Activated naive CD8-positive, alpha-beta T cell treated with anti-CD3 and anti-CD28 coated beads, Interleukin-2, amount 10 ng/mL, durations not matched to agents 7 days and 5 days (primary cell): ENCODE results near the gene GSTP1. TPM values are rescaled to one million over a fixed set of nuclear protein-coding genes. Genes with fewer than 3 reads are reported as not detected.
A peak's percentile ranks its signal among the peaks of the same experiment; 100 is the strongest.
"Not testable (repeated sequence)": the region's sequence is repeated elsewhere in the genome, so short reads cannot be mapped to it uniquely, and the experiment has no call there.

Source experiments
- ATAC-seq: fragments of 150-1000 bp; cut with Tn5 transposase; one replicate; pipeline ENCODE4 v1.10.0; 2021; ENCODE audit warnings: low read depth, moderate library complexity
- POLR2A ChIA-PET: fragments of 350-600 bp; sonication (Branson Sonifier 250); formaldehyde crosslinking; loops from one replicate; lab custom pipeline; 2021; ENCODE audit warnings: antibody characterized with exemption; lab: Charles Lee
- DNase-seq: peaks from one replicate; pipeline ENCODE4 v3.0.0; 2021
- H3K27ac Mint-ChIP-seq: one replicate; pipeline ENCODE4 v1.8.0; 2022; ENCODE audit warnings: mild to moderate bottlenecking, mixed read lengths
- H3K27me3 Mint-ChIP-seq: one replicate; pipeline ENCODE4 v1.8.0; 2022; ENCODE audit warnings: mild to moderate bottlenecking, moderate library complexity, mixed read lengths
- H3K36me3 Mint-ChIP-seq: one replicate; pipeline ENCODE4 v1.8.0; 2021; ENCODE audit warnings: mild to moderate bottlenecking, mixed read lengths
- H3K4me1 Mint-ChIP-seq: one replicate; pipeline ENCODE4 v1.8.0; 2021; ENCODE audit warnings: mixed read lengths
- H3K4me3 Mint-ChIP-seq: one replicate; pipeline ENCODE4 v1.8.0; 2022; ENCODE audit warnings: mild to moderate bottlenecking, moderate library complexity, mixed read lengths
- H3K9me3 Mint-ChIP-seq: one replicate; pipeline ENCODE4 v1.8.0; 2021; ENCODE audit warnings: mixed read lengths
- total RNA-seq, 2 experiments: library from RNA; stranded (reverse); gene quantifications; one replicate each; pipeline ENCODE4 v1.2.3, GENCODE V29; 2021

The GSTP1 gene
- total RNA-seq, 2 experiments from 2014 or later: 211 to 219 TPM

GRCh38 chr11:67616431-67617242, 33.0 kb downstream of the GSTP1 start:
- DNase-seq (no peak), ATAC-seq (no peak)
- peak overlapping the region; percentile 95 for H3K27ac Mint-ChIP-seq
- peaks cover 10% of the 10 kb centered on the region for H3K27me3 Mint-ChIP-seq
- no peaks in the 10 kb centered on the region for H3K9me3 Mint-ChIP-seq
- H3K4me1 Mint-ChIP-seq: peaks cover 17% of the 10 kb centered on the region
- peak overlapping the region; percentile 81 for H3K4me3 Mint-ChIP-seq
- peaks cover 2% of the 10 kb centered on the region for H3K36me3 Mint-ChIP-seq
- POLR2A ChIA-PET: interaction anchor here (1.0 to 4.7 kb wide), 3 partner anchors 9 to 13 kb away, joined by 3 to 41 read pairs (median 6); partner anchors contain the start of gene NUDT8

GRCh38 chr11:67617243-67617953, 33.8 kb downstream of the GSTP1 start:
- Mint-ChIP-seq H3K4me3 (peak overlapping the region; percentile 45), H3K27me3 (peaks cover 10% of the 10 kb centered on the region), H3K4me1 (peaks cover 17% of the 10 kb centered on the region), H3K27ac (peak overlapping the region; percentile 55), H3K9me3 (no peaks in the 10 kb centered on the region), H3K36me3 (peaks cover 2% of the 10 kb centered on the region)
- no peak for ATAC-seq
- POLR2A ChIA-PET: interaction anchor here (1.7 kb wide), 1 partner anchor 12 kb away, joined by 6 read pairs; the partner anchor contains the start of gene NUDT8
- DNase-seq: no peak

GRCh38 chr11:67618901-67619659, 35.5 kb downstream of the GSTP1 start:
- not testable (repeated sequence) for H3K36me3 Mint-ChIP-seq, H3K27ac Mint-ChIP-seq, H3K9me3 Mint-ChIP-seq, ATAC-seq, DNase-seq, H3K4me3 Mint-ChIP-seq
- POLR2A ChIA-PET: interaction anchor here (0.6 kb wide), 1 partner anchor 31 kb away, joined by 4 read pairs; the partner anchor contains the start of gene ACY3
- H3K27me3 Mint-ChIP-seq: peaks cover 10% of the 10 kb centered on the region
- H3K4me1 Mint-ChIP-seq: peaks cover 11% of the 10 kb centered on the region

GRCh38 chr11:67619683-67620618, 36.3 kb downstream of the GSTP1 start:
- H3K4me1 Mint-ChIP-seq, H3K27ac Mint-ChIP-seq: not testable (repeated sequence)
- POLR2A ChIA-PET: interaction anchor here (0.6 kb wide), 1 partner anchor 31 kb away, joined by 4 read pairs; the partner anchor contains the start of gene ACY3

GRCh38 chr11:67620621-67621020, 37.0 kb downstream of the GSTP1 start:
- DNase-seq, H3K9me3 Mint-ChIP-seq, POLR2A ChIA-PET, H3K27ac Mint-ChIP-seq, ATAC-seq, H3K36me3 Mint-ChIP-seq, H3K4me3 Mint-ChIP-seq: not testable (repeated sequence)
- H3K4me1 Mint-ChIP-seq: peaks cover 14% of the 10 kb centered on the region
- H3K27me3 Mint-ChIP-seq: peaks cover 10% of the 10 kb centered on the region

More at GRCh38 chr11:67619683-67620618, 36.3 kb downstream of the GSTP1 start:
- not testable (repeated sequence) for DNase-seq, H3K4me3 Mint-ChIP-seq, H3K36me3 Mint-ChIP-seq, ATAC-seq, H3K9me3 Mint-ChIP-seq
- peaks cover 10% of the 10 kb centered on the region for H3K27me3 Mint-ChIP-seq

- not testable (repeated sequence) for H3K4me3 Mint-ChIP-seq
These were observed 38.3 kb downstream of the GSTP1 start for GRCh38 chr11:67621928-67622327.

GRCh38 chr11:67622905-67623304, 39.3 kb downstream of the GSTP1 start:
- H3K9me3 Mint-ChIP-seq, POLR2A ChIA-PET, H3K27me3 Mint-ChIP-seq, DNase-seq, H3K4me3 Mint-ChIP-seq, ATAC-seq, H3K36me3 Mint-ChIP-seq, H3K27ac Mint-ChIP-seq: not testable (repeated sequence)
- H3K4me1 Mint-ChIP-seq: peaks cover 10% of the 10 kb centered on the region

More at GRCh38 chr11:67621928-67622327, 38.3 kb downstream of the GSTP1 start:
- H3K27ac Mint-ChIP-seq, ATAC-seq, H3K9me3 Mint-ChIP-seq, POLR2A ChIA-PET, H3K27me3 Mint-ChIP-seq, H3K36me3 Mint-ChIP-seq, DNase-seq: not testable (repeated sequence)
- peaks cover 14% of the 10 kb centered on the region for H3K4me1 Mint-ChIP-seq

- H3K9me3 Mint-ChIP-seq, H3K4me3 Mint-ChIP-seq, ATAC-seq, POLR2A ChIA-PET, H3K36me3 Mint-ChIP-seq, DNase-seq, H3K27ac Mint-ChIP-seq, H3K27me3 Mint-ChIP-seq: not testable (repeated sequence)
- H3K4me1 Mint-ChIP-seq: peaks cover 10% of the 10 kb centered on the region
These were observed 40.2 kb downstream of the GSTP1 start for GRCh38 chr11:67623795-67624194.

GRCh38 chr11:67626131-67626833, 42.7 kb downstream of the GSTP1 start:
- H3K4me1 Mint-ChIP-seq: peaks cover 14% of the 10 kb centered on the region
- ATAC-seq, POLR2A ChIA-PET, H3K27me3 Mint-ChIP-seq, H3K9me3 Mint-ChIP-seq, H3K36me3 Mint-ChIP-seq, H3K4me3 Mint-ChIP-seq, H3K27ac Mint-ChIP-seq, DNase-seq: not testable (repeated sequence)

GRCh38 chr11:67626970-67627369, 43.4 kb downstream of the GSTP1 start:
- Mint-ChIP-seq H3K4me1 (peaks cover 16% of the 10 kb centered on the region), H3K9me3 (no peaks in the 10 kb centered on the region), H3K27ac (no peak overlapping the region), H3K4me3 (no peak overlapping the region), H3K36me3 (no peaks in the 10 kb centered on the region), H3K27me3 (peaks cover 2% of the 10 kb centered on the region)
- POLR2A ChIA-PET: no interaction called here
- DNase-seq (no peak), ATAC-seq (no peak)

- Mint-ChIP-seq H3K27ac (peak overlapping the region; percentile 67), H3K27me3 (peaks cover 2% of the 10 kb centered on the region), H3K36me3 (no peaks in the 10 kb centered on the region), H3K9me3 (no peaks in the 10 kb centered on the region), H3K4me3 (no peak overlapping the region), H3K4me1 (peaks cover 16% of the 10 kb centered on the region)
- POLR2A ChIA-PET: no interaction called here
- DNase-seq: no peak
- ATAC-seq: no peak
These were observed 43.8 kb downstream of the GSTP1 start for GRCh38 chr11:67627441-67627811.
